GM12873 (cell line): ENCODE data around the gene CNR2.

Experiments used
- TF ChIP-seq, protein P1 (sequence below): IDR thresholded peaks from 2 replicates; pipeline ENCODE4 v1.5.1; 2012; ENCODE audit warnings: low read depth, mild to moderate bottlenecking, moderate library complexity, low read length, control low read depth; ENCODE audit not compliant: insufficient read depth; ENCODE audit errors: missing control alignments

The CNR2 gene

GRCh38 chr1:23903754-23904153 is 9.4 kb downstream of the CNR2 start:
- TF ChIP-seq, protein P1, sequence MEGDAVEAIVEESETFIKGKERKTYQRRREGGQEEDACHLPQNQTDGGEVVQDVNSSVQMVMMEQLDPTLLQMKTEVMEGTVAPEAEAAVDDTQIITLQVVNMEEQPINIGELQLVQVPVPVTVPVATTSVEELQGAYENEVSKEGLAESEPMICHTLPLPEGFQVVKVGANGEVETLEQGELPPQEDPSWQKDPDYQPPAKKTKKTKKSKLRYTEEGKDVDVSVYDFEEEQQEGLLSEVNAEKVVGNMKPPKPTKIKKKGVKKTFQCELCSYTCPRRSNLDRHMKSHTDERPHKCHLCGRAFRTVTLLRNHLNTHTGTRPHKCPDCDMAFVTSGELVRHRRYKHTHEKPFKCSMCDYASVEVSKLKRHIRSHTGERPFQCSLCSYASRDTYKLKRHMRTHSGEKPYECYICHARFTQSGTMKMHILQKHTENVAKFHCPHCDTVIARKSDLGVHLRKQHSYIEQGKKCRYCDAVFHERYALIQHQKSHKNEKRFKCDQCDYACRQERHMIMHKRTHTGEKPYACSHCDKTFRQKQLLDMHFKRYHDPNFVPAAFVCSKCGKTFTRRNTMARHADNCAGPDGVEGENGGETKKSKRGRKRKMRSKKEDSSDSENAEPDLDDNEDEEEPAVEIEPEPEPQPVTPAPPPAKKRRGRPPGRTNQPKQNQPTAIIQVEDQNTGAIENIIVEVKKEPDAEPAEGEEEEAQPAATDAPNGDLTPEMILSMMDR, result no peak

GRCh38 chr1:23902321-23903278 is 10.6 kb downstream of the CNR2 start:
- TF ChIP-seq, protein P1, result no peak

GRCh38 chr1:23899070-23899469 is 14.1 kb downstream of the CNR2 start:
- TF ChIP-seq, protein P1, result no peak

GRCh38 chr1:23897083-23897482 is 16.1 kb downstream of the CNR2 start:
- TF ChIP-seq, protein P1, result no peak

DNA sequence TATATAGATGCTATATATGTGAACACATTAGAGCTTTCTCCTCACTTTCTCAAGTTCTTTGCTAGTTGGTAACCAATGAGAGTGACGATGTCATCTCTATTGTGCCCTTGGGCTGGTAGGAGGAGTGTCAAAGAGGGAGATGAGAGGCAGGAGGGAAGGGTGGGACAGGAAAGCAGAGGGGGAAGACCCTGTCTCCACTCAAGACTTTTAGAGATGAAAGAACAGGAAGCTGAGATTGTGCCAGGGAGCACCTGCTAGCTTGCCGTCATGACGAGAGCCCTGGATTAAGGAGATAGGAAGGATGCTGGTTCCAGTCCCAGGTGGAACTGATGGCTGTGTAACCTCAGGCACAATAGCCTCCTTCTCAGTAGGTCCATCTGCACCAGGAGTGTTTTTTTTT is 16.7 kb downstream of the CNR2 start:
- TF ChIP-seq, protein P1, result no peak

DNA sequence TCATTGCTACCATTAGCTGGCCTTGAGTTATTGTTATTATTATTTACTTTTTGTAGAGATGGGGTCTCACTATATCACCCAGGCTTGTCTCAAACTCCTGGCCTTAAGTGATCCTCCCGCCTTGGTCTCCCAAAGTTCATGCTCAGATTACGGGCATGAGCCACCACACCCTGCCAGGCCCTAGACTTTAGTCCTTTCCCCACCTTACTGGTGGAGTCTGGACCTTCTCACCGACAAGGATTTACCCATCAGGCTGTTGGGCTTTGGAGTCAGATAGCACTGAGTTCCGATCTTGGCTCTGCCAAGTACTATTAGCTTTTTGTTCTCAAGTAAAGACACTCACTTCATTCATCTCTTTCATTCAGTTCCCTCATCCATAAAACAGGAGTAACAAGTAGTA is 17.2 kb downstream of the CNR2 start:
- TF ChIP-seq, protein P1, result no peak

GRCh38 chr1:23895082-23895481 is 18.1 kb downstream of the CNR2 start:
- TF ChIP-seq, protein P1, result no peak
